PFSK-1 (cell line): ENCODE data around the gene ITGA1. TPM values are rescaled to one million over a fixed set of nuclear protein-coding genes. Genes with fewer than 3 reads are reported as not detected.

Experiments
- FOXP2 ChIP-seq: optimal IDR thresholded peaks from 2 replicates; pipeline ENCODE3; 2011; ENCODE audit warnings: borderline replicate concordance, control low read depth, inconsistent platforms; ENCODE audit not compliant: insufficient read depth; ENCODE audit errors: extremely low read length, extremely low read depth
- POLR2AphosphoS5 ChIP-seq: IDR thresholded peaks from 2 replicates; pipeline ENCODE4 v1.6.1; 2012; ENCODE audit warnings: low read depth, mild to moderate bottlenecking, control low read depth, low read length, moderate library complexity
- SIN3A ChIP-seq: IDR thresholded peaks from 2 replicates; pipeline ENCODE4 v1.6.1; 2012; ENCODE audit warnings: mild to moderate bottlenecking, low read length, moderate library complexity, borderline replicate concordance; ENCODE audit not compliant: insufficient read depth
- TAF1 ChIP-seq: IDR thresholded peaks from 2 replicates; pipeline ENCODE4 v1.6.1; 2012; ENCODE audit warnings: low read length, control low read depth, borderline replicate concordance; ENCODE audit not compliant: insufficient read depth
- polyA plus RNA-seq: library from polyadenylated mRNA; unstranded; fragments of >200 nt; gene quantifications from one replicate; pipeline ENCODE4 v1.2.1, GENCODE V29; 2012; ENCODE audit warnings: low read depth, missing spikeins; ENCODE audit not compliant: insufficient read length
- TF ChIP-seq, protein P1 (sequence below), 2 experiments: IDR thresholded peaks; 2 replicates each; pipeline versions ENCODE4 v1.6.1 to v1.8.0; 2011 to 2012; ENCODE audit warnings: low read depth in 2 of 2, low read length in 2 of 2, control low read depth in 1 of 2, inconsistent platforms in 1 of 2, mild to moderate bottlenecking in 1 of 2, moderate library complexity in 1 of 2; ENCODE audit not compliant: insufficient read depth in 1 of 2

The ITGA1 gene
- polyA plus RNA-seq: 0.03 TPM

DNA sequence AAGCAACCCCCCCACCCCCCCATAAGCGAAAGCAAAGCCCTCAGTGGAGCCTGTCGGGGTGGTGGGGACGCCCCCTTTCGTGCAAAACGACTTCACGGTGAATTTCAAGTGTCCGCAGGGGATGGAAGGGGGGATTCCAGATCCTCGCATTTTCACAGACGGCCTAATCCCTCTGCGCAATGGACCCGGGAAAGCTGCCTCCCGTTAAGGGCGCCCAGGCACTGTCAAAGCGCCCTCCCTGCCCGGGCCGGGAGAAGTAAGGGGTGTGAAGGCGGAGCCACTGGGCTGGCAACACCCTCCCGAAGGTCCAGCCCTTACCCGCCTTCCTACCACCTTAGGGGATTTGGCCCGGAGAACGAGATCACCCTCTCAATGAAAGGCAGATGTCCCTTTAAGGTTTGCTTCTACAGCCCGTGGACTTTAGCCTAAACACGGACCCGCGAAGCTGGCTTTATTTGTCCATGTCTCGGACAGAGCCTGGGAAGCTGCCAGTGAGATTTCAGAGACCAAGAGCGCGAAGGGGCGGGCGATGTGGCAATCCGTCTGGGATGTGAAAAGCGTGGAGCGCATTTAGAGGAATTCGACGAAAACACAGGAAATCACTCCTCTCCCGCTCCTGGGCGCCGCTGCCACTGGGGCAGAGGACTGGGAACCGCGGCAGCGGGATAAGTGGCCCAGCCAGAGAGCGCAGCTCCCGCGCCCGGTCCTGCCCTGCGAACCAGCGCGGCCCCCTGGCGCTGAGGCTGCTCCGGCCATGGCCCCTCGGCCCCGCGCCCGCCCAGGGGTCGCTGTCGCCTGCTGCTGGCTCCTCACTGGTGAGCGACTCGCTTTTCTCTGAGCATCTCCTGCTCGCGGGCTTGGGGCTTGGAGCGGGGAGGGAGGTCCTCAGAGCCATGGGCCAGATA is at the start of gene ITGA1, which contains the start of gene PELO:
Gene ITGA1, plus strand, starts transcription at position 317 of the 905 bp plus-strand sequence. Its CDS starts 438 bp downstream, at position 755.
Gene PELO, plus strand, starts transcription at position 317 of the 905 bp plus-strand sequence. CDS start 12,479 bp downstream, outside the sequence.
- TF ChIP-seq SIN3A (no peak), FOXP2 (no peak), POLR2AphosphoS5 (no peak), TAF1 (no peak)
- TF ChIP-seq, protein P1, sequence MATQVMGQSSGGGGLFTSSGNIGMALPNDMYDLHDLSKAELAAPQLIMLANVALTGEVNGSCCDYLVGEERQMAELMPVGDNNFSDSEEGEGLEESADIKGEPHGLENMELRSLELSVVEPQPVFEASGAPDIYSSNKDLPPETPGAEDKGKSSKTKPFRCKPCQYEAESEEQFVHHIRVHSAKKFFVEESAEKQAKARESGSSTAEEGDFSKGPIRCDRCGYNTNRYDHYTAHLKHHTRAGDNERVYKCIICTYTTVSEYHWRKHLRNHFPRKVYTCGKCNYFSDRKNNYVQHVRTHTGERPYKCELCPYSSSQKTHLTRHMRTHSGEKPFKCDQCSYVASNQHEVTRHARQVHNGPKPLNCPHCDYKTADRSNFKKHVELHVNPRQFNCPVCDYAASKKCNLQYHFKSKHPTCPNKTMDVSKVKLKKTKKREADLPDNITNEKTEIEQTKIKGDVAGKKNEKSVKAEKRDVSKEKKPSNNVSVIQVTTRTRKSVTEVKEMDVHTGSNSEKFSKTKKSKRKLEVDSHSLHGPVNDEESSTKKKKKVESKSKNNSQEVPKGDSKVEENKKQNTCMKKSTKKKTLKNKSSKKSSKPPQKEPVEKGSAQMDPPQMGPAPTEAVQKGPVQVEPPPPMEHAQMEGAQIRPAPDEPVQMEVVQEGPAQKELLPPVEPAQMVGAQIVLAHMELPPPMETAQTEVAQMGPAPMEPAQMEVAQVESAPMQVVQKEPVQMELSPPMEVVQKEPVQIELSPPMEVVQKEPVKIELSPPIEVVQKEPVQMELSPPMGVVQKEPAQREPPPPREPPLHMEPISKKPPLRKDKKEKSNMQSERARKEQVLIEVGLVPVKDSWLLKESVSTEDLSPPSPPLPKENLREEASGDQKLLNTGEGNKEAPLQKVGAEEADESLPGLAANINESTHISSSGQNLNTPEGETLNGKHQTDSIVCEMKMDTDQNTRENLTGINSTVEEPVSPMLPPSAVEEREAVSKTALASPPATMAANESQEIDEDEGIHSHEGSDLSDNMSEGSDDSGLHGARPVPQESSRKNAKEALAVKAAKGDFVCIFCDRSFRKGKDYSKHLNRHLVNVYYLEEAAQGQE (IDR thresholded peaks at IDR 0.05; ENCODE audit: insufficient read depth in 1 of 2, low read depth in 2 of 2, low read length in 2 of 2): no peak

DNA sequence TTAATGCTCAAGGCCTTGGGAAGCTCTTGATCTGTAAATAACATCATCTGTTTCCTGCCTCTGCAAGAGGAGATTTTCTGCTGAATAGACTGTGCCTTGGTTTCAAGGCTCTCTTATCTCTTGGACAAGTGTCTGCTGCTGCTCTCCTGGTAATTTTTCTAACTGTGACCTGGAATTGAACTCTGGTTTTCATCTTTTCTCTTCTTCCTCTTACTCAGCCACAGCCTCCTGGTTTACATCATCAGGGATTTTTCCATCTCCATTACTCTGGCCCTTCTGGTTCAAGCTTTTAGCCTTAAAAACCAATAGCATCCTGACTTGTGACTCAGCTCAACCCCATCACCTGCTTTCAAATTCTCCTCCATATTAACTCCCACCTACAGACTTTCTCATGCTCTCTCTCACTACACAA is 49.6 kb upstream of the ITGA1 start:
- TF ChIP-seq SIN3A: no peak
- TF ChIP-seq, protein P1 (IDR thresholded peaks at IDR 0.05; ENCODE audit: insufficient read depth in 1 of 2, low read depth in 2 of 2, low read length in 2 of 2): no peak
- TF ChIP-seq FOXP2: no peak
- no peak for TF ChIP-seq POLR2AphosphoS5
- TF ChIP-seq TAF1: no peak

DNA sequence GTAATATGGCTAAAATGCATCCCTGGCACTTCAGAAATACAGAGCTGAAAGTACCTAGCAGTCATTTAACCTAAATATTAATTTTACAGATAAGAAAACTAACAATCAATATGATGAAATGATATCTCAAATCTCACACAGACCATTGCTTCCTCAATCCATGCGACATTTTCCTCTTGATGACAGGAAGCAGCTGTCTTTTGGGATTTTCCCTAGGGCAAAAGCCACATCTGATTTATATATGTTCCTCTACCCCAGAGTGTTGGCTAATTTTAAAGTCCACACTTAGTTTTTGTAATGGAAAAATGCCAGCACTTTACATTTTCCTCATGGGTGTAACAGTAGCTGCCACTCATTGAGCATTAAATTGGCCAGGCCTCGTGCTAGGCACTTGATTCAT is 47.7 kb upstream of the ITGA1 start:
- TF ChIP-seq FOXP2: no peak
- TF ChIP-seq, protein P1 (IDR thresholded peaks at IDR 0.05; ENCODE audit: insufficient read depth in 1 of 2, low read depth in 2 of 2, low read length in 2 of 2): no peak
- TF ChIP-seq POLR2AphosphoS5: no peak
- TF ChIP-seq SIN3A: no peak
- TF ChIP-seq TAF1: no peak

DNA sequence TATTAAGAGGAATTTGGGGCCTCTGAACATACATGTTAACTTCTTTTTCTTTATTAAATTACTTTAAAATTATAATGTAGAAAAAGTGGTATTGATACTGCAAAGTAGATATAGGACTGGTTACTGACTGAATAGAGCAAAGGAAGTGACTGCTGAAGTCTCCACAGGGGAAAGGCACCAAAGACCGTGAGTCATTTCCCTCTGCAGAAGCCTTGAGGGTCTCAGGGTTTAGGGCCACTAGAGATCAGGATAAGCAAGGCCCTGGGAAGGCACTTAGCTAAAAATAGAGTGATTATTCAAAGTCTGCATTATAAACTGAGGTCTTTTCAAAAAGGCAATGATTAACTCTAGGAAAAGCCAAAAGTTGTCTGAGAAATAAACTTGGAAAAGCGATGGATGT is 44.7 kb upstream of the ITGA1 start:
- TF ChIP-seq FOXP2: no peak
- TF ChIP-seq SIN3A: no peak
- TF ChIP-seq, protein P1 (IDR thresholded peaks at IDR 0.05; ENCODE audit: insufficient read depth in 1 of 2, low read depth in 2 of 2, low read length in 2 of 2): no peak
- TF ChIP-seq TAF1: no peak
- no peak for TF ChIP-seq POLR2AphosphoS5
